Osteoblast (primary cell): ENCODE results near the gene ALG14. TPM values are rescaled to one million over a fixed set of nuclear protein-coding genes. Genes with fewer than 3 reads are reported as not detected.

ENCODE experiments used
- DNase-seq: peaks from one replicate; pipeline ENCODE4 v3.0.0; 2011; ENCODE audit warnings: low spot score, mixed read lengths; ENCODE audit not compliant: insufficient read length; ENCODE audit errors: missing footprints
- H2AFZ ChIP-seq: 2 replicates; pipeline ENCODE4 v1.6.0; 2011; ENCODE audit warnings: mild to moderate bottlenecking, low read length
- H3K27ac ChIP-seq: 2 replicates; pipeline ENCODE4 v1.5.1; 2011; ENCODE audit warnings: mild to moderate bottlenecking, low read depth, low read length, moderate library complexity
- H3K27me3 ChIP-seq: 2 replicates; pipeline ENCODE4 v1.6.0; 2012; ENCODE audit warnings: mild to moderate bottlenecking, control low read depth, inconsistent platforms, low read length, moderate library complexity; ENCODE audit not compliant: insufficient read depth
- H3K36me3 ChIP-seq: 2 replicates; pipeline ENCODE4 v1.5.1; 2011; ENCODE audit warnings: mild to moderate bottlenecking, low read length, control low read depth, moderate library complexity; ENCODE audit not compliant: insufficient read depth
- H3K4me1 ChIP-seq: 2 replicates; pipeline ENCODE4 v1.5.1; 2011; ENCODE audit warnings: mild to moderate bottlenecking, low read length, control low read depth, moderate library complexity; ENCODE audit not compliant: insufficient read depth
- H3K4me2 ChIP-seq: 2 replicates; pipeline ENCODE4 v1.6.0; 2011; ENCODE audit warnings: mild to moderate bottlenecking, low read length; ENCODE audit not compliant: insufficient read depth
- H3K4me3 ChIP-seq: fragments of 200-600 bp; sonication (generic); 3 replicates; pipeline ENCODE4 v1.5.1; 2012; ENCODE audit warnings: mild to moderate bottlenecking, low read length, inconsistent platforms; ENCODE audit not compliant: insufficient read depth
- H3K79me2 ChIP-seq: 2 replicates; pipeline ENCODE4 v1.6.0; 2012; ENCODE audit warnings: mild to moderate bottlenecking, low read length, control low read depth, inconsistent platforms; ENCODE audit not compliant: insufficient read depth
- H3K9me3 ChIP-seq: 2 replicates; pipeline ENCODE4 v1.5.1; 2011; ENCODE audit warnings: low read depth, low read length, control low read depth
- H4K20me1 ChIP-seq: 2 replicates; pipeline ENCODE4 v1.6.0; 2012; ENCODE audit warnings: mild to moderate bottlenecking, low read length, control low read depth; ENCODE audit not compliant: insufficient read depth
- total RNA-seq: library from RNA; depleted of rRNA; stranded (reverse); fragments of >200 nt; gene quantifications from 2 replicates; pipeline ENCODE4 v1.2.3, GENCODE V29; 2012
- TF ChIP-seq, protein P1 (sequence below): IDR thresholded peaks from 2 replicates; pipeline ENCODE4 v1.5.1; 2011; ENCODE audit warnings: mild to moderate bottlenecking, low read depth, low read length, moderate library complexity; ENCODE audit errors: extremely low read depth

The ALG14 gene
- total RNA-seq, 1 donor, result 1.4 TPM

DNA sequence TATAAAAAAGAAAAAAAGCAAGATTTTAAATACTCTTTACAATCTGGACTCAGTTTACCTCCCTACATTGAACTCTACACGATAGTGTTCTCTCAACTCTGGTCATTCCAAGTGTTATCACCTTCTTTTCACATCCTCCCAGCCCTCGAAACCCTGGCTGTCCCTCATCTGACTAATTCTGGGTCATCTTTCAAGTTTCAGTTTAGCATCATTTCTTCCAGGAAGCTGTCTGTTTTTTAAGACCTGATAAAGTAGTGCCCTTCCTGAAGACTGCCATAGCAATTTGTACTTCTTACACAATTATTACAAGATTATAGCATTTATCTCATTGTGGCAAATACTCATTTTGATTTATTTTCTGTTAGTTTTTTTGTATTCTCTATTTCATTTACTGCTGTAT, 1.2 kb downstream of the ALG14 start:
- Histone ChIP-seq H3K79me2 (no peaks in the 10 kb centered on the region), H3K4me3 (peak overlapping the region; percentile 83), H4K20me1 (no peaks in the 10 kb centered on the region), H3K9me3 (no peaks in the 10 kb centered on the region), H3K4me2 (peak overlapping the region; percentile 97), H3K36me3 (no peaks in the 10 kb centered on the region), H3K27ac (peak overlapping the region; percentile 84), H3K27me3 (no peaks in the 10 kb centered on the region), H3K4me1 (peaks cover 12% of the 10 kb centered on the region), H2AFZ (peak overlapping the region; percentile 94)
- no peak for DNase-seq
- TF ChIP-seq, protein P1, sequence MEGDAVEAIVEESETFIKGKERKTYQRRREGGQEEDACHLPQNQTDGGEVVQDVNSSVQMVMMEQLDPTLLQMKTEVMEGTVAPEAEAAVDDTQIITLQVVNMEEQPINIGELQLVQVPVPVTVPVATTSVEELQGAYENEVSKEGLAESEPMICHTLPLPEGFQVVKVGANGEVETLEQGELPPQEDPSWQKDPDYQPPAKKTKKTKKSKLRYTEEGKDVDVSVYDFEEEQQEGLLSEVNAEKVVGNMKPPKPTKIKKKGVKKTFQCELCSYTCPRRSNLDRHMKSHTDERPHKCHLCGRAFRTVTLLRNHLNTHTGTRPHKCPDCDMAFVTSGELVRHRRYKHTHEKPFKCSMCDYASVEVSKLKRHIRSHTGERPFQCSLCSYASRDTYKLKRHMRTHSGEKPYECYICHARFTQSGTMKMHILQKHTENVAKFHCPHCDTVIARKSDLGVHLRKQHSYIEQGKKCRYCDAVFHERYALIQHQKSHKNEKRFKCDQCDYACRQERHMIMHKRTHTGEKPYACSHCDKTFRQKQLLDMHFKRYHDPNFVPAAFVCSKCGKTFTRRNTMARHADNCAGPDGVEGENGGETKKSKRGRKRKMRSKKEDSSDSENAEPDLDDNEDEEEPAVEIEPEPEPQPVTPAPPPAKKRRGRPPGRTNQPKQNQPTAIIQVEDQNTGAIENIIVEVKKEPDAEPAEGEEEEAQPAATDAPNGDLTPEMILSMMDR, result no peak

DNA sequence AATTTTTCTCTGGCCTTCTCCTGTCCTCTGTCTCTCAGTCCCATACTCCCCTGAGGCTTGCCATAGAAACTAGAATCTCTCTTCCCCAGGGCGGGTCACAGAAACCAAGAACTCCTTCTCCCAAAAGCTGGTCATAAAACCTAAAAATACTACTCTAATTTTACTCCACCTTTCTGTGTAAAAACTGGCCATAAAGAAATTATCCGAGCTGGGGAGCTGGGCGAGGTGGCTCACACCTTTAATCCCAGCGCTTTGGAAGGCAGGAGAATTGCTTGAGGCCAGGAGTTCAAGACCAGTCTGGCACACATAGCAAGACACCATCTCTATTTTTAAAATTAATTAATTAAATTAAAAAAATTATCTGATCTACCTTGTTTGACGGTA, 3.0 kb downstream of the ALG14 start:
- Histone ChIP-seq H3K4me3 (no peak overlapping the region), H3K27me3 (no peaks in the 10 kb centered on the region), H3K4me2 (no peak overlapping the region), H3K9me3 (no peaks in the 10 kb centered on the region), H4K20me1 (no peaks in the 10 kb centered on the region), H3K4me1 (peaks cover 12% of the 10 kb centered on the region), H2AFZ (no peak overlapping the region), H3K79me2 (no peaks in the 10 kb centered on the region), H3K27ac (no peak overlapping the region), H3K36me3 (no peaks in the 10 kb centered on the region)
- TF ChIP-seq, protein P1, result no peak
- DNase-seq, result no peak

GRCh38 chr1:95068956-95069709, 3.6 kb downstream of the ALG14 start:
- no peak overlapping the region for H2AFZ ChIP-seq
- H4K20me1 ChIP-seq, result no peaks in the 10 kb centered on the region
- TF ChIP-seq, protein P1, result no peak
- H3K9me3 ChIP-seq, result no peaks in the 10 kb centered on the region
- no peak overlapping the region for H3K4me2 ChIP-seq
- H3K27ac ChIP-seq, result no peak overlapping the region
- peaks cover 12% of the 10 kb centered on the region for H3K4me1 ChIP-seq
- DNase-seq, result no peak
- H3K4me3 ChIP-seq, result no peak overlapping the region
- H3K79me2 ChIP-seq, result no peaks in the 10 kb centered on the region
- no peaks in the 10 kb centered on the region for H3K27me3 ChIP-seq
- H3K36me3 ChIP-seq, result no peaks in the 10 kb centered on the region

- H2AFZ ChIP-seq, result no peak overlapping the region
- H3K36me3 ChIP-seq, result no peaks in the 10 kb centered on the region
- H4K20me1 ChIP-seq, result no peaks in the 10 kb centered on the region
- H3K27ac ChIP-seq, result no peak overlapping the region
- TF ChIP-seq, protein P1, result no peak
- no peak for DNase-seq
- H3K4me3 ChIP-seq, result no peak overlapping the region
- no peaks in the 10 kb centered on the region for H3K27me3 ChIP-seq
- no peaks in the 10 kb centered on the region for H3K79me2 ChIP-seq
- peaks cover 7% of the 10 kb centered on the region for H3K4me1 ChIP-seq
- H3K9me3 ChIP-seq, result no peaks in the 10 kb centered on the region
- H3K4me2 ChIP-seq, result no peak overlapping the region
These were observed 5.2 kb downstream of the ALG14 start for GRCh38 chr1:95067568-95067967.
